HFFc6 (cell line): ENCODE measurements around the gene PTPN7. TPM values are rescaled to one million over a fixed set of nuclear protein-coding genes. Genes with fewer than 3 reads are reported as not detected.

Experiments used
- DNase-seq: peaks from one replicate; pipeline ENCODE4 v3.0.0-alpha.2; 2018
- H3K27ac Mint-ChIP-seq: 2 replicates; pipeline ENCODE4 v1.8.0; 2020; ENCODE audit warnings: mild to moderate bottlenecking, mixed read lengths
- H3K27me3 Mint-ChIP-seq: 2 replicates; pipeline ENCODE4 v1.8.0; 2021; ENCODE audit warnings: mild to moderate bottlenecking, moderate library complexity, mixed read lengths; ENCODE audit not compliant: insufficient read depth
- H3K36me3 Mint-ChIP-seq: 2 replicates; pipeline ENCODE4 v1.8.0; 2021; ENCODE audit warnings: low read depth, mixed read lengths
- H3K4me1 Mint-ChIP-seq: 2 replicates; pipeline ENCODE4 v1.8.0; 2020; ENCODE audit warnings: low read depth, mixed read lengths
- H3K4me3 Mint-ChIP-seq: 2 replicates; pipeline ENCODE4 v1.8.0; 2020; ENCODE audit warnings: mild to moderate bottlenecking, moderate library complexity, mixed read lengths
- H3K9me3 Mint-ChIP-seq: 2 replicates; pipeline ENCODE4 v1.8.0; 2020; ENCODE audit warnings: mild to moderate bottlenecking, mixed read lengths
- CTCF ChIP-seq: fragments of 200-600 bp; sonication (generic); IDR thresholded peaks from 2 replicates; pipeline ENCODE4 v1.5.0; 2021; ENCODE audit warnings: antibody characterized with exemption, mild to moderate bottlenecking
- total RNA-seq, 6 experiments: library from RNA; stranded (reverse); fragmentation: NEBNext Ultra II Directional; extraction: Animal tissue kit (Norgen Biotek cat#: 25700); gene quantifications; 2 replicates in 1 of 6; 3 replicates in 5 of 6; pipeline ENCODE4 v1.2.3, GENCODE V29; 2021

Gene PTPN7
- total RNA-seq, 6 experiments from 2014 or later = not detected

DNA sequence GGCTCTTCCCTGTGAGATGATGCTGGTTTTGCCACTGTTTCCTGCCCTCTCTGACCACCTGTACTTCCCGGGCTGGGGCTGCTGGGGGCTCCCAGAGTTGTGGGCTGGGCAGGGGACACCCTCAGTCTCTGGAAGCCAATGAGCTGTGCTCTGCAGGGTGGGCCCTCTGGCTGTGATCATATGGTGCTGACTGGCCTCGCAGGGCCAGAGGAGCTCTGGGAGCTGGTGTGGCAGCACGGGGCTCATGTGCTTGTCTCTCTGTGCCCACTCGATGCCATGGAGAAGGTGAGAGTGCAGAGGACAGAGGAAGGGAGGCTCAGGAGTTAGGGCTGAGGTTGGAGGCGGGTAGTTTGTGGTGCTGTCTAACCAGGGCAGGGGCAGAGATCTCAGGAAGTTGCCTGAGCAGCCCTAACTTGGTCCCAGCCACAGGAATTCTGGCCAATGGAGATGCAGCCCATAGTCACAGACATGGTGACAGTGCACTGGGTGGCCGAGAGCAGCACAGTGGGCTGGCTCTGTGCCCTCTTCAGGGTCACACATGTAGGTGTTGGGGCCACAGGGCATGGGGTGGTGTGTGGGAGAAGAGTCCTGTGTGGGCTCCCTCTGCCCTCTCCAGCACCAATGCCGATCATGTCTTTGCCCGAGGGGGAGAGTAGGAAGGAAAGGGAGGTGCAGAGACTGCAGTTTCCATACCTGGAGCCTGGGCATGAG lies 27.4 kb upstream of the PTPN7 start:
- Mint-ChIP-seq H3K4me1 (peaks cover 8% of the 10 kb centered on the region; the same call in 1 of the 2 replicates), H3K9me3 (no peaks in the 10 kb centered on the region), H3K27ac (no peak overlapping the region), H3K4me3 (no peak overlapping the region), H3K36me3 (no peaks in the 10 kb centered on the region), H3K27me3 (peaks cover 41% of the 10 kb centered on the region)
- no peak for TF ChIP-seq CTCF
- no peak for DNase-seq

GRCh38 chr1:202187041-202187671 lies 26.8 kb upstream of the PTPN7 start:
- no peak for DNase-seq
- Mint-ChIP-seq H3K9me3 (no peaks in the 10 kb centered on the region), H3K4me1 (peaks cover 8% of the 10 kb centered on the region; the same call in 1 of the 2 replicates), H3K4me3 (no peak overlapping the region), H3K27ac (no peak overlapping the region), H3K27me3 (peaks cover 41% of the 10 kb centered on the region), H3K36me3 (no peaks in the 10 kb centered on the region)
- no peak for TF ChIP-seq CTCF

DNA sequence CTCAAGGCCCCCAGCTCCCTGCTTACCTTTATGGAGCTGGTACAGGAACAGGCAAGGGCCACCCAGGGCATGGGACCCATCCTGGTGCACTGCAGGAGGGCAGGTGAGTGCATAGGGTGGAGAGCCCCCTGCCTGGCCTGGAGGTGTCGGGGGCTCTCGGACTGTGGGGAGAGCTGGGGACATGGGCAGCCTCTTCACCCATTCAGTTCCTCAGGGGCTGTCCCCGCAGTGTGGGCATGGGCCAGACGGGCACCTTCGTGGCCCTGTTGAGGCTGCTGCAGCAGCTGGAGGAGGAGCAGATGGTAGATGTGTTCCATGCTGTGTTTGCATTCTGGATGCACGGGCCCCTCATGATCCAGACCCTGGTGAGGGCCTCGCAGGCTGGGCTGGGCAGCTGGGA lies 25.9 kb upstream of the PTPN7 start:
- peaks cover 47% of the 10 kb centered on the region for H3K27me3 Mint-ChIP-seq
- DNase-seq = no peak
- no peak overlapping the region for H3K4me3 Mint-ChIP-seq
- no peak for TF ChIP-seq CTCF
- H3K9me3 Mint-ChIP-seq = no peaks in the 10 kb centered on the region
- no peak overlapping the region for H3K27ac Mint-ChIP-seq
- no peaks in the 10 kb centered on the region for H3K36me3 Mint-ChIP-seq
- H3K4me1 Mint-ChIP-seq = peaks cover 8% of the 10 kb centered on the region; the same call in 1 of the 2 replicates

- H3K4me3 Mint-ChIP-seq = no peak overlapping the region
- peaks cover 8% of the 10 kb centered on the region; the same call in 1 of the 2 replicates for H3K4me1 Mint-ChIP-seq
- H3K36me3 Mint-ChIP-seq = no peaks in the 10 kb centered on the region
- TF ChIP-seq CTCF = peak; percentile 94
- H3K27me3 Mint-ChIP-seq = peaks cover 57% of the 10 kb centered on the region
- H3K27ac Mint-ChIP-seq = no peak overlapping the region
- DNase-seq = peak; percentile 85
- no peaks in the 10 kb centered on the region for H3K9me3 Mint-ChIP-seq
Observed at GRCh38 chr1:202184750-202185460, 24.5 kb upstream of the PTPN7 start.

DNA sequence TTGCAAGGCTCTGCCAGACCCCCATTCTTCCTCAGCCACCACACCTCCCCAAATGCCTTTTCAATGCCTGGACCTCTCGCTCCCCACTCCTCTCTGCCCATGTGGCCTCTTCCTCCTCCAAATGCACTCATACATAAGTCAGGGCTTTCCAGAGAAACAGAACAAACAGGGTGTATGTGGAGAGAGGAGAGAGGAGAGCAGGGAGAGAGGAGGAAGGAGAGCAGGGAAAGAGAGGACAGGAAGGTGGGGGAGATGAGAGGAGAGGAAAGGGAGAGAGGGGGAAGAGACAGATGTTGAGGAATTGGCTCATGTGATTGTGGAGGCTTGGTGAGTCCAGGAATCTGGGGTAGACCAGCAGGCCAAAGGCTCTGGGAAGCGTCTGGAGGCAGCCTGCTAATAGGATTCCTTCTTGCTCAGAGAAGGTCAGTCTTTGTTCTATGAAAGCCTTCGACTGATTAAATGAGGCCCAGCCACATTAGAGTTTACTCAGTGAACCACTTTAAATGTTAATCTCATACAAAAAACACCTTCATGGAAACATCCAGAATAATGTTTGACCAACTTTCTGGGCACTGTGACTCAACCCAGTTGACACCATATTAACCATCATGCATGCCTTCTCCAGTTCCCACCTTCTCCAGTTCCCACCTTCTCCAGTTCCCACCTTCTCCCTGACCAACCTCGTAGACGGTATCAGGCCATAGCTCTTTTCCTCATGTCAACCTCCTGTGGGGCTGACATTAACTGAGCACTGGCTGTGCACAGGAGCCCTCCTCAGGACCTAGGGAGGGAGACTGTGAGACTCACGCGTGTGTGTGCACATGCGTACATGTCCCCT lies 21.9 kb upstream of the PTPN7 start:
- no peak for TF ChIP-seq CTCF
- no peaks in the 10 kb centered on the region for H3K36me3 Mint-ChIP-seq
- H3K4me3 Mint-ChIP-seq = no peak overlapping the region
- DNase-seq = no peak
- peaks cover 8% of the 10 kb centered on the region; the same call in 1 of the 2 replicates for H3K4me1 Mint-ChIP-seq
- peaks cover 62% of the 10 kb centered on the region for H3K27me3 Mint-ChIP-seq
- no peaks in the 10 kb centered on the region for H3K9me3 Mint-ChIP-seq
- H3K27ac Mint-ChIP-seq = no peak overlapping the region
